ENCODE measurements around the gene ZNF814.
"Not testable (repeated sequence)": the region's sequence is repeated elsewhere in the genome, so short reads cannot be mapped to it uniquely, and the experiment has no call there.

ZNF814 gene

DNA sequence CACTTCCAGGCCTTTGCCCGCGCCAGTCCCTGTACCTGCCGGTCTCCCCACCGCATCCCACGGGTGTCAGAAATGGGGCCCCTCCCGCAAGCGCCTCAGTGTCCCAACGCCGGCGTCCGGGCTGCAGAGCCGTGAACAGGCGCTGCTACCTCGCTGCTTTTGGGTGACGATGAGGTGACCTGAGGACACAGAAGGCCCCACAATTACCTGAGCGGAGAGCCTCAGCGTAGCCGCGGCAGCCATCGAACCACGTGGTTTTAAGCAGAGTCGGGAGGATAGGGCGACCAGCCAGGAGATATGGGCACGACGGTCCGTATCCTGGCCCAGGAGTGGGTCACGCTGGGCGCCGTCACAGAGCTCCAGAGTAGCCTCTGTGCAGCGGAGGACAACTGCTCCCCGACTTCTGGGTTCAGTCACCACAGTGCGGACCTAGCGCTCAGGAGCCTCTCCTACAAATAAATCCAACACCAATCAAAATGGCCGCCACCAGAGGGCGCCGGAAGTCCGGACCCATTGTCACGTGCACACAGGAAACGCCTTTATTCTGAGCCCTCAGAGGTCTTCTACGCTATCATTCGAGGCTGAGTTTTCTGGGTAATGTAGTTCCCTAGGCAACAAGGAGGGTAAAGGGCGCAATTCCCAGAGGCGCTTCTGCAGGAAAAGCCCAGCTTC is at the start of gene ZNF814:
TSS of gene ZNF814 (minus strand) at position 478 of the 672 bp plus-strand sequence. CDS start at position 243, 235 bp downstream.
- DNase-seq (ENCODE audit: low read depth), result peak; percentile 61

DNA sequence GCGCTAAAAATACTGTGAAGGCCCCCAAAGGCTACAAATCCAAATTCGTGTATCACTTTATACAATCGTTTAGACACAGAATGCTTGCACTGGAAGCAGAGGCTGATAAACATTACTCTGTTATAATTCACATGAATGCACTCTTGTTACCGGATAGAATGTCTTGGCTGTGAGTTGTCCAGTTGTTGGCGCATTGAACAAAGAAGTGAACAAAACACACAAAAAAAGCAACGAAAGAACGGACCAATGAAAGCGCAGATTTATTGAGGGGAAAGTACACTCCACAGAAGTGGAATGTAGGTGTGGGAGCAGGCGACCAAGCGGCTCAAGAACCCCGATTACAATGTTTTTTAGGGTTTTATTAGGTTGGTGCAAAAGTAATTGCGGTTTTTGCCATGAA is 46.9 kb upstream of the ZNF814 start:
- DNase-seq (ENCODE audit: low read depth), result no peak

- DNase-seq (ENCODE audit: low read depth), result no peak
Measured at GRCh38 chr19:57934820-57935665, 46.2 kb upstream of the ZNF814 start, which contains the start of gene ZNF418. TSS of gene ZNF418 (minus strand) at chr19:57935402. CDS start at chr19:57933822, 1,580 bp downstream.

DNA sequence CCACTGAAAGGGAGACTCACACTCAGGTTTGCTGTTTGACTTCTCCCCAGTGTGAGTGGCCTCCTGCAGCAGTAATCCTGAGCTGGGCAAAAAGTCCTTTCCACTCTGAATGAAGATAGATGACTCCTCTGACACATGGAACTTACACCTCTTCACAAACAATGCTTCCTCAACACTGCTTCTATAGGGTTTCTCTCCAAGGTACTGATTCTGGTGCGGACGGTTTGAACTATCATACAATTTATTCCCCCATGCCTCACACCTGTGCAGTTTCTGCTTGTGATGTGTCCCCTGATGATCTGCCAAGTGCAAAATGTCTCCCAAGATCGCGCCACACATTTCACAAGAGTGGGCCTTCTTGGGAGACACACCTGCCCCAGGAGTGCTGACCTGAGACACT is 38.8 kb upstream of the ZNF814 start:
- DNase-seq (ENCODE audit: low read depth), result no peak

DNA sequence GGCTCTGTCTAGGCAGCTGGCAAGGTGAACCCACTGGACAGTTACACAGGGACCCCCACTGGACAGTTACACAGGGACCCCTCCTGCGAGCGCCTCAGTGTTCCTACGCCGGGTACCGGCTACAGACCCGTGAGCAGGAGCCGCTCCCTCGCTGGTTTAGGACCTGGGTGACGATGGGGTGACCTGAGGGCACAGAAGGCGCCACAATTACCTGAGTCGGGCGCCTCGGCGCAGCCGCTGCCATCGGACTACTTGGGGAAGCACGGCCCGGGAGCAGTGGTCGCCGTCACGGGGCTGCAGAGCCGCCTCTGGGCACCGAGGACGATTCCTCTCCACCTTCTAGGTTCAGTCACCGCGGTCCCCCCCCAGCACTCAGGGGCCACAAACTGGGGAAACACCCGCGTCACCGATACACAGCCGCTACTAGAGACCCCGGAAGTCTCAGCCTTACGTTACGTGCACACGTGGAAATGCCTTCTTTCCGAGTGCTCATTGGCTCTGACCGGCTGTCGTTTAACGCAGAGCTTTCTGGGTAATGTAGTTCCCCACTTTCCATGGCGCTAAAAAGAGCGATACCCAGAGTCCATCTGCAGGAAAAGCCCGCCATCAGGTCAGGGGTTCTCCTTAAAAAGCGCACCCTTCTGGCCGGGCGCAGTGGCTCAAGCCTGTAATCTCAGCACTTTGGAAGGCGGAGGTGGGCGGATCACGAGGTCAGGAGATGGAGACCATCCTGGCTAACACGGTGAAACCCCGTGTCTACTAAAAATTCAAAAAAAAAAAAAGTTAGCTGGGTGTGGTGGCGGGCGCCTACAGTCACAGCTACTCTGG is 27.5 kb upstream of the ZNF814 start, which contains the start of gene ZNF417:
TSS of gene ZNF417 (minus strand) at position 425 of the 828 bp plus-strand sequence. CDS start at position 244, 181 bp downstream.
- DNase-seq (ENCODE audit: low read depth), result peak; percentile 53

GRCh38 chr19:57914531-57914930 is 25.7 kb upstream of the ZNF814 start:
- no peak for DNase-seq (ENCODE audit: low read depth)

- no peak for DNase-seq (ENCODE audit: low read depth)
Measured at GRCh38 chr19:57907394-57907793, 18.6 kb upstream of the ZNF814 start.

DNA sequence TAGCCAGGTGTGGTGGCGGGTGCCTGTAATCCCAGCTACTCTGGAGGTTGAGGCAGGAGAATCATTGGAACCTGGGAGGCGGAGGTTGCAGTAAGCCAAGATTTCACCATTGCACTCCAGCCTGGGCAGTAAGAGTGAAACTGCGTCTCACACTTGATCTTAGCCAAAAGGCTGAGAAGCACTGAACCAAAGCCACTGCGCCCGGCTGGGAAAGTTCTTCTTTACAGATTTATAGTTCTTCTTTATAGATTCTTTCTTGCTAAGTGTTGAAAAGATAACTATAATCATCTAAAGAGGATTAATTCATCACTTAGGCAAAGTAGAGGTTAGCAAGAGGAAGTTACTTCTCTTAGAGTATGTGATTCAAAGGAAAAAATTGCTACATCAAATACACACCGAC is 16.4 kb upstream of the ZNF814 start:
- DNase-seq (ENCODE audit: low read depth), result no peak

DNA sequence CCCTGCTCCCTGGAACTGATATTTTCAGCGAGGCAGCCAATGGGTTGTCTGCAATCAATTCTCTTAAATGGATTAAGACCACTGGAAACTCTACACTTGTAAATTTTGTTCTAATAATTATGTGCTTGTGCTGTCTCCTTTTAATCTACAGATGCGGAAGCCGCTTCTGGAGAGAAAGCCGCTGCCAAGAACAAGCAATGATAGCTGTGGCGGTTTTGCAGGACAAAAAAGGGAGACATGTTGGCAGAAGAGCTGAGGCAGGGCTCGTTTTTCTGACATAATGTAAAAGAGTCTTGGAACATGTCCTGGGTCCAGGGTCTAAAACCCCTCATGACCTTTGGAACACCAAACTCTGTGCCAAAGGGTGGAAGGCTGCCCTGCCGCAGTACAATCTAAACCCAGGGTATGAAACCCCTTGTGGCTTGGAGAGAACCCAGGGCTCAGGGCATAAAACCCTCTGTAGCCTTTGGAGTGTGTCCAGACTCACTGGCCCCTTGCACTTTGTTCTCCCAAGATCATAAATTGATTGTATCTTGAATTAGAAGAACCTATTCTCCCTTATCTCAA is 14.9 kb upstream of the ZNF814 start:
- no peak for DNase-seq (ENCODE audit: low read depth)

DNA sequence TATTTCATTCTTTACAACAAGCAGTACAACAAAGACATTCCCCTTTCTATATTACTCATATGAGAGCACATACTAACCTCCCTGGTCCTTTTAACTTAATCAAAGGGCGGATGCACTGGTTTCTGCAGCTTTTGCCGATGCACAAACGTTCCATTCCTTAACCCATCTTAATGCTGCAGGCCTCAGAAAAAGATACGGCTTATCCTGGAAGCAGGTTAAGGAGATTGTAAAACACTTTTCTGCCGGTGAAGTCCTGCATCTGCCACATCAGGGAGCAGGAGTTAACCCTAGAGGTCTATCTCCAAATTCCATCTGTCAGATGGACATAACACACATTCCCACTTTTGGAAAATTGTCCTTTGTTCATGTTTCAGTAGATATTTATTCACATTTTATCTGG is 11.5 kb upstream of the ZNF814 start:
- no peak for DNase-seq (ENCODE audit: low read depth)

DNA sequence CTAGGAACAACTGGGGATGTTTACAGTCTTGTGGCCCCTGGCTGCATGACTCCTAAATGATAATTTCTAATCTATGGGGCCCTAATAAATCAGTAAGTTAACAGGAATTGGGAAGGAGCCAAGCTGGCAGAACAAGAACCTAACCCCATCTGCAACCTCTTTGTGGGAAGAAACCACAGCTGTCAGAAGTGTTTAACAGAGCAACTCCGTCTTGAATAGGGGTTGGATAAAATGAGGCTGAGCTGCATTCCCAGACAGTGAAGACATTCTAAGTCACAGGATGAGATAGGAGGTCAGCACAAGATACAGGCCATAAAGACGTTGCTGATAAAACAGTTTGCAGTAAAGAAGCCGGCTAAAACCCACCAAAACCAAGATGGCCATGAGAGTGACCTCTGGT is 1.9 kb upstream of the ZNF814 start:
- DNase-seq (ENCODE audit: low read depth), result not testable (repeated sequence)

DNA sequence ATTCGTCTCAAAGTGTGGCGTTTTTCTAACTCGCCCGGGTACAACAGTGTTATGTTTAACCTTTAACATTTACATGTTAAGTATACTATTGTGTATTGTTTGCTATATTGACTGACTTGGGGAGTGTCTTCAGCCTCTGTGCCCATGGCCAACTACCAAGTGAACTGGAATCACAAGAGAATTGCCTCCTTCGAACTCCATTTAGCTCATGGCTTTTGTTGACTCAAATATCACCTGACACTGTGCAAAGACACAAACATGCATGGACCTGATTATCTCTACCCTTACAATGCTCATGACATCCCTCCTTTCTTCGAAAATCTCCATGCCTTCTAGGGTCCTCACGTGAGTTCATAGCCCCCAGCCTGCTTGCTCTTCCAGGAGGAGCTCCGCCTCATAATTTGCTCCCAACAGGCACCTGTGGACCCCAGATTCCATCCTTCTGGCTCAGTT is 704 bp downstream of the ZNF814 start:
- DNase-seq (ENCODE audit: low read depth), result no peak

GRCh38 chr19:57887195-57887941 is 1.5 kb downstream of the ZNF814 start:
- no peak for DNase-seq (ENCODE audit: low read depth)

DNA sequence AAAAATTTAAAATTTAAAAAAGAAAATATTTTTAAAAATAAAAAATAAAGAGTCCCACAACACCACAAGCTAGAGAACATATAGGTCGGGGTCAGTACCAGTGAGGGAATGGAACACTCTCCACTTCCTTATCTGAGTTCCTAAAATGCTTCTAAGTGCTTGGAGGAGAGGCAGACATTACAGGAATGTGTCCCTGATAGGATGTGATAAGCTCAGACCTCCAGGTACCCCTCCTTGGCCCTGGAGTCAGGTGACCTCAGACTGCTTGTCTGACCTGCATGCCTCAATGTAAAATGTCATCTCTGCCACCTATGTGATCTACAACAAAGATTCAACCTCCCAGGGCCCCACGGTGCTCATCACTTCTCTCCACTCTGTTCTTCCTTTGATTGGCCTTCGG is 2.8 kb downstream of the ZNF814 start:
- no peak for DNase-seq (ENCODE audit: low read depth)

- not testable (repeated sequence) for DNase-seq (ENCODE audit: low read depth)
Measured at GRCh38 chr19:57873883-57874799, 14.7 kb downstream of the ZNF814 start.

GRCh38 chr19:57872450-57872849 is 16.4 kb downstream of the ZNF814 start:
- no peak for DNase-seq (ENCODE audit: low read depth)

DNA sequence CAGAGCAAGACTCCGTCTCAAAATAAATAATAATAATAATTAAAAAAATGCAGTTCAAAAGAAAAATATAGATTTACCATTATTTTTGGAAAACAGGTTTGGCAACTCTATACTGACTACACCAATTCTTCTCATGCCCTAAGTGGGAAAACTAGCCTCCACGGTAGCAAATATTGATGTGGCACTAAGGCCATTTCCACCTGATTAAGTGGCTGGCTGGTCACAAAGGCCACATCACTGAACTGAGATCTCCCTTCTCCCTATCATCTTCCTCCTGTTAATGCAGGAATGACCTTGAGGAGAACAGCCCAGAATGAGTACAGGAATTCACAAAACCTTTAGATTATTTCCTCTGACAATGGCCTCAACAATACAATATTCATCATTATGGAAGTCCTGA is 18.6 kb downstream of the ZNF814 start:
- no peak for DNase-seq (ENCODE audit: low read depth)

DNA sequence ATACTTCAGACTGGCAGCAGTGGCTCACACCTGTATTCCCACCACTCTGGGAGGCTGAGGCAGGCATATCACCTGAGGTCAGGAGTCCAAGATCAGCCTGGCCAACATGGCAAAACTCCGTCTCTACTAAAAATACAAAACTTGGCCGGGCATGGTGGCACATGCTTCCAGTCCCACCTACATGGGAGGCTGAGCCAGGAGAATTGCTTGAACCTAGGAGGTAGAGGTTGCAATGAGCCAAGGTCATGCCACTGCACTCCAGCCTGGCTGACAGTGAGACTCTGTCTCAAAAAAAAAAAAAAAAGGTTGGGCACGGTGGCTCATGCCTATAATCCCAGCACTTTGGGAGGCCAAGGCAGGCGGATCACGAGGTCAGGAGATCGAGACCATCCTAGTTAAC is 19.2 kb downstream of the ZNF814 start:
- not testable (repeated sequence) for DNase-seq (ENCODE audit: low read depth)

GRCh38 chr19:57867868-57868492 is 20.9 kb downstream of the ZNF814 start:
- DNase-seq (ENCODE audit: low read depth), result no peak

Measured in stimulated activated CD8-positive, alpha-beta memory T cell treated with anti-CD3 and anti-CD28 coated beads, Interleukin-15, amount 100 ng/mL, for 24 hours (primary cell).